GM12874 (cell line): ENCODE results near the gene APCDD1.

ENCODE experiments used
- CTCF ChIP-seq: IDR thresholded peaks from 2 replicates; pipeline ENCODE4 v1.5.1; 2011; ENCODE audit warnings: low read depth, mild to moderate bottlenecking, control low read depth, low read length, moderate library complexity; ENCODE audit not compliant: insufficient read depth

Gene APCDD1

GRCh38 chr18:10514601-10515000 is 60.2 kb downstream of the APCDD1 start:
- TF ChIP-seq CTCF, result no peak

- TF ChIP-seq CTCF, result no peak
Measured at GRCh38 chr18:10515456-10515855, 61.0 kb downstream of the APCDD1 start.

- no peak for TF ChIP-seq CTCF
Measured at GRCh38 chr18:10516078-10516477, 61.6 kb downstream of the APCDD1 start.

- no peak for TF ChIP-seq CTCF
Measured at GRCh38 chr18:10518595-10519255, 64.3 kb downstream of the APCDD1 start.

GRCh38 chr18:10519366-10519765 is 64.9 kb downstream of the APCDD1 start:
- TF ChIP-seq CTCF, result no peak

- TF ChIP-seq CTCF, result peak; percentile 78
Measured at GRCh38 chr18:10519999-10520935, 65.8 kb downstream of the APCDD1 start.

GRCh38 chr18:10521566-10521965 is 67.1 kb downstream of the APCDD1 start:
- no peak for TF ChIP-seq CTCF
